Measurements from ENCODE around the gene ZBTB38.

Gene ZBTB38

GRCh38 chr3:141332416-141332815, 35.9 kb upstream of the ZBTB38 start:
- peak overlapping the region; percentile 57 for H3K27ac Mint-ChIP-seq
- H3K4me1 Mint-ChIP-seq, result peaks cover 43% of the 10 kb centered on the region
- no peaks in the 10 kb centered on the region for H3K9me3 Mint-ChIP-seq
- peak overlapping the region; percentile 21 for H3K4me3 Mint-ChIP-seq
- no peaks in the 10 kb centered on the region for H3K36me3 Mint-ChIP-seq (ENCODE audit: low read depth)
- peaks cover 11% of the 10 kb centered on the region for H3K27me3 Mint-ChIP-seq (ENCODE audit: low read depth, poor library complexity)
- DNase-seq, result no peak
- no peak for TF ChIP-seq CTCF (IDR thresholded peaks at IDR 0.05)

- TF ChIP-seq CTCF (IDR thresholded peaks at IDR 0.05), result no peak
- Mint-ChIP-seq H3K9me3 (peaks cover 2% of the 10 kb centered on the region), H3K4me3 (no peak overlapping the region), H3K27ac (no peak overlapping the region), H3K27me3 (ENCODE audit: low read depth, poor library complexity) (peaks cover 6% of the 10 kb centered on the region), H3K4me1 (peaks cover 42% of the 10 kb centered on the region), H3K36me3 (ENCODE audit: low read depth) (no peaks in the 10 kb centered on the region)
- no peak for DNase-seq
Observed at GRCh38 chr3:141333836-141334626, 34.3 kb upstream of the ZBTB38 start.

GRCh38 chr3:141334627-141335250, 33.6 kb upstream of the ZBTB38 start:
- peaks cover 8% of the 10 kb centered on the region for H3K9me3 Mint-ChIP-seq
- no peaks in the 10 kb centered on the region for H3K36me3 Mint-ChIP-seq (ENCODE audit: low read depth)
- no peak overlapping the region for H3K4me3 Mint-ChIP-seq
- TF ChIP-seq CTCF (IDR thresholded peaks at IDR 0.05), result no peak
- H3K27ac Mint-ChIP-seq, result peak overlapping the region; percentile 57
- peaks cover 6% of the 10 kb centered on the region for H3K27me3 Mint-ChIP-seq (ENCODE audit: low read depth, poor library complexity)
- no peak for DNase-seq
- peaks cover 37% of the 10 kb centered on the region for H3K4me1 Mint-ChIP-seq

GRCh38 chr3:141335531-141336061, 32.7 kb upstream of the ZBTB38 start:
- Mint-ChIP-seq H3K27me3 (ENCODE audit: low read depth, poor library complexity) (peaks cover 6% of the 10 kb centered on the region), H3K9me3 (peaks cover 15% of the 10 kb centered on the region), H3K36me3 (ENCODE audit: low read depth) (no peaks in the 10 kb centered on the region), H3K27ac (no peak overlapping the region), H3K4me1 (peaks cover 37% of the 10 kb centered on the region), H3K4me3 (no peak overlapping the region)
- DNase-seq, result no peak
- no peak for TF ChIP-seq CTCF (IDR thresholded peaks at IDR 0.05)

- TF ChIP-seq CTCF (IDR thresholded peaks at IDR 0.05), result no peak
- H3K27me3 Mint-ChIP-seq (ENCODE audit: low read depth, poor library complexity), result peaks cover 6% of the 10 kb centered on the region
- H3K27ac Mint-ChIP-seq, result no peak overlapping the region
- H3K9me3 Mint-ChIP-seq, result peaks cover 15% of the 10 kb centered on the region
- H3K4me1 Mint-ChIP-seq, result peaks cover 27% of the 10 kb centered on the region
- H3K4me3 Mint-ChIP-seq, result no peak overlapping the region
- no peaks in the 10 kb centered on the region for H3K36me3 Mint-ChIP-seq (ENCODE audit: low read depth)
- no peak for DNase-seq
Observed at GRCh38 chr3:141336672-141337522, 31.4 kb upstream of the ZBTB38 start.

All from nephron progenitor cell (in vitro differentiated cells).